ENCODE data around the gene UBE2QL1.

DNA sequence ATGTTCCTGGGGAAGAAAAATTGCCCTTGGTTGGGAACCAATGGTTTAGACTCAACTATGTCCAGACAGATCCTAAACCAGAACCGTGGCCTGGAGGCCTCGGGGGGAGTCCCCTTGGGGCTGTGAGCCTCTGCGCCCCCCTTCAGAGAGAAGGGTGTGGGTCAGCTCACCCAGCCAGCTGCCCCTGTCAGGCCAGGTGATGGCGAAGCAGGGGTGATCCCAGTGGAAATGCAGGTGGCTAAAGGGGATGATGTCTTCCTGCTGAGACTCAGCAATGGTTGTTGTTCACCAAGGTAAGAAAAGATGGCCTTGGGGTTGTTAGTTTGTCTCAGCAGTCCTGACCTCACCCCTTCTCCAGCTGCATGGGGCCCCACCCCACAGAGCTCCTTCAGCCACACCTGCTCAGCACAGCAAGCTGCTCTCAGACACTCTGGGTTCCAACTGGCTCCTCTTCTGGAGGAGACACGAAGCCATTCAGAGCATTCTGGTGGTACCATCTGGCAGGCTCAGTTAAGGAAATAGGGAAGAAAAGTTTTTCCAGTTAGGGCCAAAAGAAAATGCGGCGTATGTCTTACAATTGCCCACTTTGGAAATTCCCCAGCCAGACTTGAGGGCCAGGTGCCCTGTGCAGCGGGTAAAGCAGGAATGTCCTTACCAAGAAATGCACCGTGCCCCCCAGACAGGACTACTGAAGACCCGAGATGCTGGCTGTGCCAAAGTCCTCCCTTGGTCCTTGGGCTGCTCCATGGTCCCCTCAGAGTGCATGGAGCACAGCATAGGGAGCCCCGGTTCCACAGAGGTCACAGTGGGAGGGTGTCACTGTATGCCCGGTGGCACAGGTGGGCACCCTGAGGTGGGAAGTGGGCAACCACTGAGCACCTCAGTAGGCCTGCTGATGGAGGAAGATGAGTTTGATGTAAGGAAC is 94.0 kb downstream of the UBE2QL1 start:
- TF ChIP-seq, protein P1, sequence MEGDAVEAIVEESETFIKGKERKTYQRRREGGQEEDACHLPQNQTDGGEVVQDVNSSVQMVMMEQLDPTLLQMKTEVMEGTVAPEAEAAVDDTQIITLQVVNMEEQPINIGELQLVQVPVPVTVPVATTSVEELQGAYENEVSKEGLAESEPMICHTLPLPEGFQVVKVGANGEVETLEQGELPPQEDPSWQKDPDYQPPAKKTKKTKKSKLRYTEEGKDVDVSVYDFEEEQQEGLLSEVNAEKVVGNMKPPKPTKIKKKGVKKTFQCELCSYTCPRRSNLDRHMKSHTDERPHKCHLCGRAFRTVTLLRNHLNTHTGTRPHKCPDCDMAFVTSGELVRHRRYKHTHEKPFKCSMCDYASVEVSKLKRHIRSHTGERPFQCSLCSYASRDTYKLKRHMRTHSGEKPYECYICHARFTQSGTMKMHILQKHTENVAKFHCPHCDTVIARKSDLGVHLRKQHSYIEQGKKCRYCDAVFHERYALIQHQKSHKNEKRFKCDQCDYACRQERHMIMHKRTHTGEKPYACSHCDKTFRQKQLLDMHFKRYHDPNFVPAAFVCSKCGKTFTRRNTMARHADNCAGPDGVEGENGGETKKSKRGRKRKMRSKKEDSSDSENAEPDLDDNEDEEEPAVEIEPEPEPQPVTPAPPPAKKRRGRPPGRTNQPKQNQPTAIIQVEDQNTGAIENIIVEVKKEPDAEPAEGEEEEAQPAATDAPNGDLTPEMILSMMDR (IDR thresholded peaks at IDR 0.05) = no peak
- no peak for TF ChIP-seq MEF2A (IDR thresholded peaks at IDR 0.05; ENCODE audit: borderline replicate concordance, low read depth)

All from SK-N-SH (cell line).